OCI-LY3 (cell line): ENCODE results near the gene ZNG1C.
"Not testable (repeated sequence)": the region's sequence is repeated elsewhere in the genome, so short reads cannot be mapped to it uniquely, and the experiment has no call there.

ENCODE experiments used
- H2AFZ ChIP-seq: fragments of 200-600, 300-600 bp; shearing (Covaris generic); 2 replicates; pipeline ENCODE4 v1.6.0; 2014; ENCODE audit warnings: antibody characterized with exemption, low read depth, low read length
- H3K27ac ChIP-seq: fragments of 200-600, 300-600 bp; sonication (generic); 2 replicates; pipeline ENCODE4 v1.5.1; 2014; ENCODE audit warnings: mild to moderate bottlenecking, low read length, moderate library complexity, mixed read lengths
- H3K27me3 ChIP-seq: fragments of 200-600, 300-600 bp; sonication (generic); 2 replicates; pipeline ENCODE4 v1.6.1; 2014; ENCODE audit warnings: low read depth, low read length, mixed read lengths
- H3K36me3 ChIP-seq: fragments of 200-600, 300-600 bp; sonication (generic); replicated peaks from 2 replicates; pipeline ENCODE3; 2014; ENCODE audit warnings: low read depth, low read length, mixed read lengths
- H3K4me1 ChIP-seq: fragments of 300-600, 200-600 bp; sonication (generic); 2 replicates; pipeline ENCODE4 v1.6.1; 2014; ENCODE audit warnings: low read length, mixed read lengths
- H3K4me2 ChIP-seq: fragments of 200-600, 300-600 bp; sonication (generic); 2 replicates; pipeline ENCODE4 v1.6.1; 2014; ENCODE audit warnings: low read length, mixed read lengths
- H3K4me3 ChIP-seq: fragments of 300-600, 200-600 bp; sonication (generic); 2 replicates; pipeline ENCODE4 v1.5.1; 2014; ENCODE audit warnings: antibody characterized with exemption, mild to moderate bottlenecking, low read length, moderate library complexity
- H3K79me2 ChIP-seq: fragments of 300-600, 200-600 bp; shearing (Covaris generic); 2 replicates; pipeline ENCODE4 v1.6.1; 2014; ENCODE audit warnings: mild to moderate bottlenecking, low read length, mixed read lengths
- H3K9ac ChIP-seq: fragments of 300-600, 200-600 bp; shearing (Covaris generic); 2 replicates; pipeline ENCODE4 v1.6.0; 2014; ENCODE audit warnings: mild to moderate bottlenecking, low read length, moderate library complexity
- H3K9me3 ChIP-seq: fragments of 200-600, 300-600 bp; shearing (Covaris generic); 2 replicates; pipeline ENCODE4 v1.6.1; 2014; ENCODE audit warnings: low read length, mixed read lengths; ENCODE audit not compliant: insufficient read depth
- H4K20me1 ChIP-seq: fragments of 200-600, 300-600 bp; sonication (generic); 2 replicates; pipeline ENCODE4 v1.6.1; 2016; ENCODE audit warnings: low read length, mixed read lengths; ENCODE audit not compliant: insufficient read depth

The ZNG1C gene

DNA sequence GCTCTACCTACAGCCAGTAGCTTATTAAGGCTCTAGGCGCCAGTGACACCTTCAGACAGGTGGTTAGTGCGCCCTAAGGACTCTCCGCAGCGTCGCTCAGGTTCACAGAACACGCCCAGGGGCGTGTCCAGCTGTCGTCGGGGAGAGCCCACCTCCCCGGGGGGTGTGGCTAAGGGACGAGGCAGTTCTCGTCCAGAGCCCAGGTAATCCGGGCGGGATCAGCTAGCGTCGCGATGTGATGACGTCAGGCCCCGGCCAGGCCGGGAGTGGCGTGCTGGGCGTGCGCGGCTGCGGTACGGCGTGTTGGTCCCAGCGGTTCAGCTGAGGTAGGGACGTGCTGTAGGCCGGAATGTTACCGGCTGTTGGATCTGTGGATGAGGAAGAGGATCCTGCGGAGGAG is at the start of gene ZNG1C:
Gene ZNG1C (plus strand): TSS at position 301 of the 400 bp plus-strand sequence. CDS start 49 bp downstream, at position 350.
- H2AFZ ChIP-seq, H3K9ac ChIP-seq, H3K4me1 ChIP-seq, H3K4me3 ChIP-seq, H3K4me2 ChIP-seq, H3K27me3 ChIP-seq, H3K36me3 ChIP-seq, H3K27ac ChIP-seq, H4K20me1 ChIP-seq, H3K79me2 ChIP-seq, H3K9me3 ChIP-seq: not testable (repeated sequence)

GRCh38 chr9:68242437-68242836 is 654 bp downstream of the ZNG1C start:
- not testable (repeated sequence) for H3K36me3 ChIP-seq, H3K79me2 ChIP-seq, H4K20me1 ChIP-seq, H3K27me3 ChIP-seq, H2AFZ ChIP-seq, H3K9me3 ChIP-seq, H3K27ac ChIP-seq, H3K4me3 ChIP-seq, H3K4me1 ChIP-seq, H3K9ac ChIP-seq, H3K4me2 ChIP-seq

DNA sequence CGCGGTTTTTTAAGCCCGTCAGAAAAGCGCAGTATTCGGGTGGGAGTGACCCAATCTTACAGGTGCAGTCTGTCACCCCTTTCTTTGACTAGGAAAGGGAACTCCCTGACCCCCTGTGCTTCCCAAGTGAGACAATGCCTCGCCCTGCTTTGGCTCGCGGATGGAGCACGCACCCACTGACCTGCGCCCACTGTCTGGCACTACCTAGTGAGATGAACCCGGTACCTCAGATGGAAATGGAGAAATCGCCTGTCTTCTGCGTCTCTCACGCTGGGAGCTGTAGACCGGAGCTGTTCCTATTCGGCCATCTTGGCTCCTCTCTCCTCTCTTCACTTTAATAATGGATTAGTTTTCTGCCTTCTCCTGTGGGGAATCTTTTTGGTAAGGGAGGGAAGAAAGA is 39.3 kb downstream of the ZNG1C start:
- H3K36me3 ChIP-seq, H3K4me3 ChIP-seq, H2AFZ ChIP-seq, H3K9ac ChIP-seq, H4K20me1 ChIP-seq, H3K27me3 ChIP-seq, H3K27ac ChIP-seq, H3K79me2 ChIP-seq, H3K4me1 ChIP-seq, H3K9me3 ChIP-seq, H3K4me2 ChIP-seq: not testable (repeated sequence)

DNA sequence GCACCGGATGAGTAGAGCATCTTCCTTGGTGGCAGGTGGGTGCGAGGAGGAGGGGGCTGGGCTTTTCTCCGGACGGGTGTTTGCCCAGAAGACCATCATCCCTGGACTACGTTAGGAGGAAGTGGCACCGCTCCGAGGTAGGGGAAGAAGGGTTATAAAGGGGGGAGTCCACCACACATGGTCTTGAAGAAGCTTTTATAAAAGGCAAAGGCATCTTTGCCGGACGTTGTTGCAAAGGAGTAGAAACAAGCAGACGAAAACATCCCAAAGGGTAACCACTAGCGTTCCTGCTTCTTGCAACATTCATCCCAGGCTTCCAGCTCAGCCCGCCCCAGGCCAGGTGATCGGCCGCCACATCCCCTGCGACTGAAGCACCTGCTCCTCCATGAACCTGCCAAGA is 60.8 kb downstream of the ZNG1C start, which contains the start of gene FOXD4L3:
Gene FOXD4L3 (plus strand): TSS at position 301 of the 400 bp plus-strand sequence. CDS start 85 bp downstream, at position 386.
- H3K4me3 ChIP-seq, H3K9ac ChIP-seq, H3K27ac ChIP-seq, H3K79me2 ChIP-seq, H3K9me3 ChIP-seq, H4K20me1 ChIP-seq, H2AFZ ChIP-seq, H3K4me1 ChIP-seq, H3K27me3 ChIP-seq, H3K4me2 ChIP-seq, H3K36me3 ChIP-seq: not testable (repeated sequence)

DNA sequence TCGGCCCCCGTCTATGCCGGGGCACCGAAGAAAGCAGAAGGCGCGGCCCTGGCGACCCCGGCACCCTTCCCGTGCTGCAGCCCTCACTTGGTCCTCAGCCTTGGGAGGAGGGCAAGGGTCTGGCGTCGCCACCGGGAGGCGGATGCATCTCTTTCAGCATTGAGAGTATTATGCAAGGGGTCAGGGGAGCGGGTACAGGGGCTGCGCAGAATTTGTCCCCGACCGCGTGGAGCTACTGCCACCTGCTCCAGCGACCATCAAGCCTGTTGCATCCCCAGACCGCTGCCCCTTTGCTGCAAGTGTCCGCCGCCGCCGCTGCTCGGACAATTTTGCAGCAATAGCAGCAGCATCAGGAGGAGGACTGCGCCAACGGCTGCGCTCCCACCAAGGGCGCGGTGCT is 62.0 kb downstream of the ZNG1C start:
- H3K27me3 ChIP-seq, H3K4me2 ChIP-seq, H3K4me1 ChIP-seq, H3K79me2 ChIP-seq, H3K27ac ChIP-seq, H3K9me3 ChIP-seq, H3K4me3 ChIP-seq, H2AFZ ChIP-seq, H4K20me1 ChIP-seq, H3K36me3 ChIP-seq, H3K9ac ChIP-seq: not testable (repeated sequence)

DNA sequence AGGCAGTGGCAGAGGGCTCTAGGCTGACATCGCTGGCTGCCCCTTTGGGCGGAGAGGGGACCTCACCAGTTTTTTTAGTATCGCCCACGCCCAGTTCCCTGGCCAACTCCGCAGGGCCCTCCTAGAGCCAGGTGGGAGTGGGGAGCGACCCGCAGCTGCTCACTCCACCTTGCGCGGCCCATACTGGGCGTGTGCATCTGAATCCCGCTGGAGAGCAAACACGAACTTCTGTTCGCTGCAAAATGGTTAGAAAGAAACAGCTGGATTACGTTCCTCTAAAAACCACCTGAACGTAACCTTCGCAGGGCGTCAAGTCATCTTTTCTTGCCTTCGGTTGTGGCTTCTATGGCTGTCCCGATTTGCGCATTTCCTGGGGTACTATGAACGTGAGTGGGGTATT is 62.4 kb downstream of the ZNG1C start:
- H3K79me2 ChIP-seq, H2AFZ ChIP-seq, H4K20me1 ChIP-seq, H3K9me3 ChIP-seq, H3K4me2 ChIP-seq, H3K9ac ChIP-seq, H3K4me3 ChIP-seq, H3K27me3 ChIP-seq, H3K36me3 ChIP-seq, H3K27ac ChIP-seq, H3K4me1 ChIP-seq: not testable (repeated sequence)

- H3K79me2 ChIP-seq, H2AFZ ChIP-seq, H3K4me2 ChIP-seq, H3K9ac ChIP-seq, H4K20me1 ChIP-seq, H3K27me3 ChIP-seq, H3K4me1 ChIP-seq, H3K4me3 ChIP-seq, H3K36me3 ChIP-seq, H3K27ac ChIP-seq, H3K9me3 ChIP-seq: not testable (repeated sequence)
Observed at GRCh38 chr9:68304777-68305176, 63.0 kb downstream of the ZNG1C start.

DNA sequence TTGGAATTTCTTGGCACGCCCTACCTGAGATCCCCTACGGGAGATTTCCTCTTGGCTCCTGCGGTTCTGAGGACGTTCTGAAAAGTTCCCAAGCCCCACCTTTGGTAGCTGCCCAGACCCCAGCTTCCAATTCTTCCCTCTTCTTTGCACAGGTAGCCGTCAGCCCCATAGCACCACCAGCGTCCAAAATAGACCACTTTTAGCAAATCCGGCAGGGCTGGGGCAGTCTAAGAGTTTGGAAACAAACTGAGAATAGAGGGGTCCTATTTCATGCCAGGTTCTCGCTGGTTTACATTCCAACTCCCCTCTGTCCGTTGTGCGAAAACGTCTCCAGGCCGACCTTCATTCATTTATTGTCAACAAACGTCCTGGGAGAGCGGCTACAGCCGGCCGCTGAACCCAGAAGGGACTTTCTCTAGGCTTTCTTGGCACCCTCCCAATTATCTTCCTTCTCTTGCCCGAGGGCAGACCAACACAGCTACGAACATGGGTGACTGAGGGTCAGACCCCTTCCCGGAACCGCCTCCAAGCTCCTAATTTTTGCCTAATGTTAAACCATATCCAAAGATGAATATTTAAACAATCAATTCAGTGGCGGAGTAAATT is 64.0 kb downstream of the ZNG1C start:
- not testable (repeated sequence) for H3K9ac ChIP-seq, H2AFZ ChIP-seq, H3K27ac ChIP-seq, H3K27me3 ChIP-seq, H4K20me1 ChIP-seq, H3K9me3 ChIP-seq, H3K36me3 ChIP-seq, H3K4me1 ChIP-seq, H3K4me3 ChIP-seq, H3K79me2 ChIP-seq, H3K4me2 ChIP-seq

- not testable (repeated sequence) for H3K4me3 ChIP-seq, H3K27ac ChIP-seq, H3K9me3 ChIP-seq, H4K20me1 ChIP-seq, H3K36me3 ChIP-seq, H3K4me2 ChIP-seq, H2AFZ ChIP-seq, H3K27me3 ChIP-seq, H3K4me1 ChIP-seq, H3K79me2 ChIP-seq, H3K9ac ChIP-seq
Observed at GRCh38 chr9:68306391-68306964, 64.7 kb downstream of the ZNG1C start.

GRCh38 chr9:68307127-68307526 is 65.3 kb downstream of the ZNG1C start:
- not testable (repeated sequence) for H3K4me3 ChIP-seq, H3K9ac ChIP-seq, H3K4me2 ChIP-seq, H3K9me3 ChIP-seq, H3K4me1 ChIP-seq, H3K79me2 ChIP-seq, H3K27me3 ChIP-seq, H4K20me1 ChIP-seq, H2AFZ ChIP-seq, H3K36me3 ChIP-seq, H3K27ac ChIP-seq
